Measurements from ENCODE around the gene CFH.

GRCh38 chr1:196717868-196718267 is 66.0 kb downstream of the CFH start:
- no peak for TF ChIP-seq POLR2A (IDR thresholded peaks at IDR 0.05)
- no peak for TF ChIP-seq CTCF (IDR thresholded peaks at IDR 0.05)

Measured in prostate gland (tissue), 2 donors.